ENCODE measurements around the gene EIF4G3. TPM values are rescaled to one million over a fixed set of nuclear protein-coding genes. Genes with fewer than 3 reads are reported as not detected.

EIF4G3 gene
- polyA plus RNA-seq, 3 donors = 5.1 to 34.2 (median 5.8) TPM

DNA sequence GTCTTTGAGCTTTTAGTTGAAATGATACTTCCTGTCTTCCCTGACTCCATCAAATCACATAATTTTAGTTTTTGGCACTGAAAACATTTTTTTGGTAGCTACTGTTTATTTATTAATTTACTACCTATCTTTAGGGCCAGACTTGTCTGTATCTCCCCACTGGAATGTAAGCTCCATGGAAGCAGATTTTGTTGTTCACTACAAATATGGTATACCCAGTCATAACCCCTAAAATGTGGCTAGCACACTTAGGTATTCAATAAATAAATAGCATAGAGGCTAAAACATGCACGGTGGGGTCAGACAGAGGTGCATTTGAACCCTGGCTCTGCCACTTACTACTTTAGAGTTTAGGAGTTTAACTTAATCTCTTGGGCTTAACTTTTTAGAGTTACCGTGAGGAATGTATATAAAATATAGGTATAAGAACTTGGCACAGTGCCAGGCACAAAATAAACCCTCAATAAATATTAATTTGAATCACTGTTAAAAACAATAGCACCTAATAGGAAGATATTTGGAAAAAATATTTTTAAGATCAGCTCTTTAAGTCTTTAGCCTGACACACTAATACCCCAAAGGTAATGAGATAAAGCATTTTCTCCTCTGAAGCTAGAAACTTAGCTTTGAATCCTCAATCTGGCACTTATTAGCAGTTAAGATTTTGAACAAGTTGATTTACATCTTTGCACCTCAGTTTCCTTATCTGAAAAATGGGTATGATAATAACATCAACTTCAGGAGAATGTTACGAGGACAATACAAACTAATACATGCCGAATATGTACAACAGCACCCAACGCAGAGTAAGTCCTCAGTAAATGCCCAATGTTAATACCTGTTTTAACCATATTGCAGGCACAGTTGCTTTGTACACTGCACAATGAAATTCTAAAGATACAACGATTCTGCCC, 330.0 kb downstream of the EIF4G3 start:
- H2AFZ ChIP-seq (ENCODE audit: insufficient read depth, low read depth, low read length, poor library complexity, severe bottlenecking) = no peak overlapping the region
- peaks cover 64 to 75% of the 10 kb centered on the region in 2 donors for H3K36me3 Mint-ChIP-seq
- no peaks in the 10 kb centered on the region for H4K20me1 ChIP-seq (ENCODE audit: insufficient read depth, low read length)
- no peaks in the 10 kb centered on the region for H3K27me3 Mint-ChIP-seq (ENCODE audit: low read depth in 3 of 3)
- H3K9me3 Mint-ChIP-seq = peaks cover 0 to 3% (median 0%) of the 10 kb centered on the region in 7 donors
- H3K4me3 Mint-ChIP-seq = no peak overlapping the region
- H3K4me1 Mint-ChIP-seq = no peaks in the 10 kb centered on the region
- no peak overlapping the region for H3K27ac ChIP-seq (ENCODE audit: low read depth in 1 of 2, low read length in 2 of 2)
- H3K27me3 ChIP-seq (ENCODE audit: control insufficient read depth in 2 of 2, insufficient read depth in 2 of 2, low read length in 2 of 2) = no peaks in the 10 kb centered on the region
- H3K79me2 ChIP-seq (ENCODE audit: insufficient read depth, low read length) = no peaks in the 10 kb centered on the region
- intact Hi-C loops (cut with micrococcal nuclease) = no loop called here
- no peak overlapping the region for H3K4me2 ChIP-seq (replicated peaks; ENCODE audit: extremely low read depth, low read length, poor library complexity, severe bottlenecking)
- H3K36me3 ChIP-seq (replicated peaks in 1 of 2; ENCODE audit: control insufficient read depth in 1 of 2, insufficient read depth in 2 of 2, low read length in 2 of 2) = peaks cover 35 to 89% of the 10 kb centered on the region in 2 donors
- TF ChIP-seq, protein P1, sequence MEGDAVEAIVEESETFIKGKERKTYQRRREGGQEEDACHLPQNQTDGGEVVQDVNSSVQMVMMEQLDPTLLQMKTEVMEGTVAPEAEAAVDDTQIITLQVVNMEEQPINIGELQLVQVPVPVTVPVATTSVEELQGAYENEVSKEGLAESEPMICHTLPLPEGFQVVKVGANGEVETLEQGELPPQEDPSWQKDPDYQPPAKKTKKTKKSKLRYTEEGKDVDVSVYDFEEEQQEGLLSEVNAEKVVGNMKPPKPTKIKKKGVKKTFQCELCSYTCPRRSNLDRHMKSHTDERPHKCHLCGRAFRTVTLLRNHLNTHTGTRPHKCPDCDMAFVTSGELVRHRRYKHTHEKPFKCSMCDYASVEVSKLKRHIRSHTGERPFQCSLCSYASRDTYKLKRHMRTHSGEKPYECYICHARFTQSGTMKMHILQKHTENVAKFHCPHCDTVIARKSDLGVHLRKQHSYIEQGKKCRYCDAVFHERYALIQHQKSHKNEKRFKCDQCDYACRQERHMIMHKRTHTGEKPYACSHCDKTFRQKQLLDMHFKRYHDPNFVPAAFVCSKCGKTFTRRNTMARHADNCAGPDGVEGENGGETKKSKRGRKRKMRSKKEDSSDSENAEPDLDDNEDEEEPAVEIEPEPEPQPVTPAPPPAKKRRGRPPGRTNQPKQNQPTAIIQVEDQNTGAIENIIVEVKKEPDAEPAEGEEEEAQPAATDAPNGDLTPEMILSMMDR (IDR thresholded peaks at IDR 0.05) = no peak
- H3K9me3 ChIP-seq (replicated peaks in 1 of 2; ENCODE audit: control insufficient read depth in 1 of 2, insufficient read depth in 1 of 2, low read length in 2 of 2) = no peaks in the 10 kb centered on the region
- no peak overlapping the region for H3K27ac Mint-ChIP-seq
- H3K4me1 ChIP-seq (ENCODE audit: control insufficient read depth in 1 of 2, insufficient read depth in 2 of 2, low read length in 2 of 2) = peaks cover 0 to 4% of the 10 kb centered on the region in 2 donors
- no peak overlapping the region for H3K4me3 ChIP-seq (replicated peaks in 1 of 3; ENCODE audit: low read depth in 2 of 3, low read length in 3 of 3)
- no peak overlapping the region for H3K9ac ChIP-seq (ENCODE audit: insufficient read depth, low read length, poor library complexity, severe bottlenecking)
- 100% methylated on average over 3 of the region's 6 CpGs for WGBS (ENCODE audit: insufficient coverage)
- DNase-seq = no peak

GRCh38 chr1:20840731-20841130, 336.0 kb downstream of the EIF4G3 start:
- Histone ChIP-seq H3K36me3 (replicated peaks in 1 of 2; ENCODE audit: control insufficient read depth in 1 of 2, insufficient read depth in 2 of 2, low read length in 2 of 2) (peaks cover 25 to 73% of the 10 kb centered on the region in 2 donors), H4K20me1 (ENCODE audit: insufficient read depth, low read length) (no peaks in the 10 kb centered on the region), H3K4me1 (ENCODE audit: control insufficient read depth in 1 of 2, insufficient read depth in 2 of 2, low read length in 2 of 2) (peaks cover 0 to 13% of the 10 kb centered on the region in 2 donors), H3K9ac (ENCODE audit: insufficient read depth, low read length, poor library complexity, severe bottlenecking) (no peak overlapping the region), H2AFZ (ENCODE audit: insufficient read depth, low read depth, low read length, poor library complexity, severe bottlenecking) (no peak overlapping the region), H3K27me3 (ENCODE audit: control insufficient read depth in 2 of 2, insufficient read depth in 2 of 2, low read length in 2 of 2) (no peaks in the 10 kb centered on the region), H3K79me2 (ENCODE audit: insufficient read depth, low read length) (no peaks in the 10 kb centered on the region), H3K4me2 (replicated peaks; ENCODE audit: extremely low read depth, low read length, poor library complexity, severe bottlenecking) (no peak overlapping the region), H3K4me3 (replicated peaks in 1 of 3; ENCODE audit: low read depth in 2 of 3, low read length in 3 of 3) (no peak overlapping the region), H3K9me3 (replicated peaks in 1 of 2; ENCODE audit: control insufficient read depth in 1 of 2, insufficient read depth in 1 of 2, low read length in 2 of 2) (no peaks in the 10 kb centered on the region), H3K27ac (ENCODE audit: low read depth in 1 of 2, low read length in 2 of 2) (no peak overlapping the region)
- TF ChIP-seq, protein P1 (IDR thresholded peaks at IDR 0.05) = no peak
- no peak for DNase-seq
- Mint-ChIP-seq H3K9me3 (peaks cover 0 to 3% (median 0%) of the 10 kb centered on the region in 7 donors), H3K4me1 (peaks cover 12% of the 10 kb centered on the region), H3K36me3 (peaks cover 50 to 51% of the 10 kb centered on the region in 2 donors), H3K4me3 (no peak overlapping the region), H3K27ac (no peak overlapping the region), H3K27me3 (ENCODE audit: low read depth in 3 of 3) (no peaks in the 10 kb centered on the region)
- intact Hi-C loops (cut with micrococcal nuclease) = no loop called here
